Body of pancreas (tissue), 4 donors: ENCODE data around the gene ARAF.

Source experiments
- CTCF ChIP-seq, 7 experiments: fragments of 450-650 bp in 4 of 7; fragments of 200-600 bp in 3 of 7; sonication (generic) in 3 of 7; IDR thresholded peaks; one replicate each; pipeline ENCODE4 v1.5.1; 2016 to 2019; ENCODE audit warnings: antibody characterized with exemption in 7 of 7
- POLR2A ChIP-seq, 3 donors: fragments of 450-650 bp; IDR thresholded peaks; one replicate each; pipeline ENCODE4 v1.6.1; 2016; ENCODE audit warnings: antibody characterized with exemption in 3 of 3, mild to moderate bottlenecking in 2 of 3

- TF ChIP-seq CTCF (IDR thresholded peaks at IDR 0.05), result no peak
- no peak for TF ChIP-seq POLR2A (IDR thresholded peaks at IDR 0.05)
Measured at GRCh38 chrX:47611489-47611888, 50.5 kb downstream of the ARAF start.
